Ascending aorta (tissue), 2 donors: Measurements from ENCODE around the gene PACSIN1. TPM values are rescaled to one million over a fixed set of nuclear protein-coding genes. Genes with fewer than 3 reads are reported as not detected.

Experiments used
- DNase-seq, 2 donors: peaks; one replicate each; pipeline ENCODE4 v3.0.0-alpha.2; 2019; ENCODE audit warnings: low spot score in 2 of 2
- H3K27ac ChIP-seq, 2 donors: fragments of 200-600 bp; sonication (generic); one replicate each; pipeline ENCODE4 v1.5.1; 2016 to 2017; ENCODE audit warnings: mild to moderate bottlenecking in 1 of 2
- H3K27me3 ChIP-seq: fragments of 200-600 bp; sonication (generic); one replicate; pipeline ENCODE4 v1.5.1; 2017
- H3K36me3 ChIP-seq, 2 donors: fragments of 200-600 bp; sonication (generic); one replicate each; pipeline ENCODE4 v1.5.1; 2016
- H3K4me1 ChIP-seq, 2 donors: fragments of 200-600 bp; sonication (generic); one replicate each; pipeline ENCODE4 v1.5.1; 2016 to 2017; ENCODE audit warnings: mild to moderate bottlenecking in 1 of 2
- H3K4me3 ChIP-seq, 2 donors: fragments of 200-600 bp; sonication (generic); one replicate each; pipeline ENCODE4 v1.5.1; 2016 to 2017; ENCODE audit warnings: mild to moderate bottlenecking in 1 of 2
- H3K9me3 ChIP-seq, 2 donors: fragments of 200-600 bp; sonication (generic); one replicate each; pipeline ENCODE4 v1.5.1; 2016
- CTCF ChIP-seq, 3 experiments: fragments of 200-600 bp in 2 of 3; fragments of 450-650 bp in 1 of 3; sonication (generic) in 2 of 3; IDR thresholded peaks; one replicate each; pipeline ENCODE4 v1.5.1; 2016 to 2019; ENCODE audit warnings: antibody characterized with exemption in 3 of 3, mild to moderate bottlenecking in 1 of 3, moderate library complexity in 1 of 3
- intact Hi-C: fragments of 100-400 bp; cut with DNase I; formaldehyde crosslinking; loops from one replicate; pipeline ENCODE4 v1.15.1; 2023
- total RNA-seq: library from RNA; depleted of rRNA; stranded (reverse); fragments of >200 nt; gene quantifications from one replicate; pipeline ENCODE4 v1.1.0, GENCODE V29; 2016

Gene PACSIN1
- total RNA-seq, 1 donor from 2014 or later, result not detected

- TF ChIP-seq CTCF (IDR thresholded peaks at IDR 0.05), result no peak
- intact Hi-C loops, result no loop called here
- H3K9me3 ChIP-seq, result peaks cover 0 to 4% of the 10 kb centered on the region in 2 donors
- DNase-seq, result no peak
- no peak overlapping the region for H3K27ac ChIP-seq
- no peaks in the 10 kb centered on the region for H3K4me1 ChIP-seq
- no peaks in the 10 kb centered on the region for H3K36me3 ChIP-seq
- no peak overlapping the region for H3K4me3 ChIP-seq
- no peaks in the 10 kb centered on the region for H3K27me3 ChIP-seq
Observed at GRCh38 chr6:34555328-34555727, 89.5 kb downstream of the PACSIN1 start.

GRCh38 chr6:34556031-34556471 lies 90.2 kb downstream of the PACSIN1 start, which contains the start of gene SPDEF:
SPDEF (minus strand) TSS chr6:34556329; CDS start chr6:34544455, 11,874 bp downstream.
- Histone ChIP-seq H3K27me3 (no peaks in the 10 kb centered on the region), H3K4me3 (no peak within 1 kb of the TSS), H3K27ac (no peak within 1 kb of the TSS), H3K4me1 (no peaks in the 10 kb centered on the region), H3K9me3 (peaks cover 0 to 4% of the 10 kb centered on the region in 2 donors), H3K36me3 (no peaks in the 10 kb centered on the region)
- intact Hi-C loops, result no loop called here
- TF ChIP-seq CTCF (IDR thresholded peaks at IDR 0.05), result no peak
- no peak for DNase-seq

- no peaks in the 10 kb centered on the region for H3K36me3 ChIP-seq
- intact Hi-C loops, result no loop called here
Observed at GRCh38 chr6:34556493-34556892, 90.6 kb downstream of the PACSIN1 start.

GRCh38 chr6:34557228-34557627 lies 91.4 kb downstream of the PACSIN1 start:
- intact Hi-C loops, result no loop called here
- no peak overlapping the region for H3K4me3 ChIP-seq
- no peak for DNase-seq

More at GRCh38 chr6:34556493-34556892, 90.6 kb downstream of the PACSIN1 start:
- Histone ChIP-seq H3K27ac (no peak overlapping the region), H3K27me3 (no peaks in the 10 kb centered on the region), H3K9me3 (peaks cover 0 to 4% of the 10 kb centered on the region in 2 donors), H3K4me1 (no peaks in the 10 kb centered on the region), H3K4me3 (no peak overlapping the region)
- TF ChIP-seq CTCF (IDR thresholded peaks at IDR 0.05), result no peak
- no peak for DNase-seq

GRCh38 chr6:34558172-34558714 lies 92.4 kb downstream of the PACSIN1 start:
- no peaks in the 10 kb centered on the region for H3K27me3 ChIP-seq
- no peak for DNase-seq
- intact Hi-C loops, result no loop called here

More at GRCh38 chr6:34557228-34557627, 91.4 kb downstream of the PACSIN1 start:
- H3K27ac ChIP-seq, result no peak overlapping the region
- H3K27me3 ChIP-seq, result no peaks in the 10 kb centered on the region
- TF ChIP-seq CTCF (IDR thresholded peaks at IDR 0.05), result no peak
- H3K36me3 ChIP-seq, result no peaks in the 10 kb centered on the region
- H3K4me1 ChIP-seq, result no peaks in the 10 kb centered on the region
- peaks cover 0 to 4% of the 10 kb centered on the region in 2 donors for H3K9me3 ChIP-seq

More at GRCh38 chr6:34558172-34558714, 92.4 kb downstream of the PACSIN1 start:
- H3K27ac ChIP-seq, result no peak overlapping the region
- peaks cover 0 to 4% of the 10 kb centered on the region in 2 donors for H3K9me3 ChIP-seq
- no peaks in the 10 kb centered on the region for H3K36me3 ChIP-seq
- H3K4me3 ChIP-seq, result no peak overlapping the region
- H3K4me1 ChIP-seq, result no peaks in the 10 kb centered on the region
- TF ChIP-seq CTCF (IDR thresholded peaks at IDR 0.05), result no peak
